Esophagus squamous epithelium (tissue), 4 donors: ENCODE measurements around the gene NEIL1.

Experiments
- POLR2A ChIP-seq, 4 donors: fragments of 450-650 bp; IDR thresholded peaks; one replicate each; pipeline ENCODE4 v1.6.1; 2017; ENCODE audit warnings: antibody characterized with exemption in 4 of 4, mild to moderate bottlenecking in 4 of 4, moderate library complexity in 3 of 4
- TF ChIP-seq, protein P1 (sequence below), 6 experiments: fragments of 450-650 bp in 4 of 6; fragments of 200-600 bp in 2 of 6; sonication (generic) in 2 of 6; IDR thresholded peaks; one replicate each; pipeline ENCODE4 v1.5.1; 2016 to 2019; ENCODE audit warnings: antibody characterized with exemption in 6 of 6, mild to moderate bottlenecking in 4 of 6, moderate library complexity in 4 of 6

- TF ChIP-seq, protein P1, sequence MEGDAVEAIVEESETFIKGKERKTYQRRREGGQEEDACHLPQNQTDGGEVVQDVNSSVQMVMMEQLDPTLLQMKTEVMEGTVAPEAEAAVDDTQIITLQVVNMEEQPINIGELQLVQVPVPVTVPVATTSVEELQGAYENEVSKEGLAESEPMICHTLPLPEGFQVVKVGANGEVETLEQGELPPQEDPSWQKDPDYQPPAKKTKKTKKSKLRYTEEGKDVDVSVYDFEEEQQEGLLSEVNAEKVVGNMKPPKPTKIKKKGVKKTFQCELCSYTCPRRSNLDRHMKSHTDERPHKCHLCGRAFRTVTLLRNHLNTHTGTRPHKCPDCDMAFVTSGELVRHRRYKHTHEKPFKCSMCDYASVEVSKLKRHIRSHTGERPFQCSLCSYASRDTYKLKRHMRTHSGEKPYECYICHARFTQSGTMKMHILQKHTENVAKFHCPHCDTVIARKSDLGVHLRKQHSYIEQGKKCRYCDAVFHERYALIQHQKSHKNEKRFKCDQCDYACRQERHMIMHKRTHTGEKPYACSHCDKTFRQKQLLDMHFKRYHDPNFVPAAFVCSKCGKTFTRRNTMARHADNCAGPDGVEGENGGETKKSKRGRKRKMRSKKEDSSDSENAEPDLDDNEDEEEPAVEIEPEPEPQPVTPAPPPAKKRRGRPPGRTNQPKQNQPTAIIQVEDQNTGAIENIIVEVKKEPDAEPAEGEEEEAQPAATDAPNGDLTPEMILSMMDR (IDR thresholded peaks at IDR 0.05): peak in 5 of 6 experiments; percentile 33 to 72 (median 58)
- no peak for TF ChIP-seq POLR2A (IDR thresholded peaks at IDR 0.05)
Measured at GRCh38 chr15:75307778-75308390, 39.0 kb upstream of the NEIL1 start.
